K562 (cell line): Measurements from ENCODE around the gene SYNPO2.

Experiments used
- BHLHE40 ChIP-seq: IDR thresholded peaks from 2 replicates; pipeline ENCODE4 v1.6.1; 2011; ENCODE audit warnings: low read length, improper control_type of control experiment
- DDX20 ChIP-seq: fragments of 450-650 bp; IDR thresholded peaks from 2 replicates; pipeline ENCODE4 v1.6.1; 2016; ENCODE audit warnings: missing genetic modification characterization, low read depth, mild to moderate bottlenecking, missing compliant biosample characterization, moderate library complexity
- KLF16 ChIP-seq: IDR thresholded peaks from 2 replicates; pipeline ENCODE4 v1.6.1; 2016; ENCODE audit warnings: antibody characterized with exemption
- TAF15 ChIP-seq: fragments of 200-400 bp; formaldehyde crosslinking; IDR thresholded peaks from 2 replicates; pipeline ENCODE4 v1.6.1; 2017; ENCODE audit warnings: mild to moderate bottlenecking, low read depth, low read length, moderate library complexity

DNA sequence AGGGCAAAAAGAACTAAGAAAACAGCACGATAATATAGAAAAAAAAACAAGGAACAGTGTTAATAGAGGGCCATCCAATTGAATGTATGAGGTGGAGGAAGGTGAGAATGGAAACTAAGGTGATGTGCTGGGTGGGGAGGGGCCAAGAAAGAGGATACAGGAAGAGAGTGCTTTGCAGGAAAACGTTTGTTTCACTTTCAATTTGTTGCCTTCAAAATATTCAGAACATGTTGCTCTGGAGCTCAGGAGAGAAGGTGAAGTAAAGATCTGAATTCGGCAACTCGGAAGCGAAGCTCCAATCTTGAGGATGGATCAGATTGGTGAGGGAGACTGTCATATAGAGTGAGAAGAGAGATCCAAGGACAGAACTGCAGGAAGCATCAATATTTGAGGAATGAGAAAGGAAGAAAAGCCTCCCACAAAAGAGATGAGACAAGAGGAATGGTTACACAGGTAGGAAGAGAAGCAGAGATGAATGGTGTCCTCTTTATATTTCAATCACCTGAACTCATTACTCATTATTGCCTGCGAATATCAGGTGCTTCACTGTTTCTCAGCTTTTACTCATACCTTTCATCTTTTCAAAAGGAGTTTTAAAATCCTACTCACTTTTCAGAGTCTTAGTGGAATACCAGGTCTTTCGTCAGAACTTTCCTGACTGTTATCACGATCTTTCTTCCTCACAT lies 38.0 kb upstream of the SYNPO2 start:
- TF ChIP-seq DDX20 (no peak), BHLHE40 (no peak), TAF15 (no peak), KLF16 (no peak)
